Endothelial cell (in vitro differentiated cells): ENCODE results near the gene PARP1. TPM values are rescaled to one million over a fixed set of nuclear protein-coding genes. Genes with fewer than 3 reads are reported as not detected.

Source experiments
- DNase-seq: peaks from one replicate; pipeline ENCODE4 v3.0.0; 2021; ENCODE audit warnings: low spot score
- H3K27ac Mint-ChIP-seq: one replicate; pipeline ENCODE4 v1.8.0; 2021; ENCODE audit warnings: mixed read lengths, inconsistent platforms; ENCODE audit not compliant: unreplicated experiment
- H3K27me3 Mint-ChIP-seq: one replicate; pipeline ENCODE4 v1.8.0; 2021; ENCODE audit warnings: mild to moderate bottlenecking, moderate library complexity, mixed read lengths, inconsistent platforms; ENCODE audit not compliant: unreplicated experiment
- H3K36me3 Mint-ChIP-seq: one replicate; pipeline ENCODE4 v1.8.0; 2021; ENCODE audit warnings: mild to moderate bottlenecking, low read depth, mixed read lengths, inconsistent platforms; ENCODE audit not compliant: unreplicated experiment
- H3K4me1 Mint-ChIP-seq: one replicate; pipeline ENCODE4 v1.8.0; 2021; ENCODE audit warnings: mild to moderate bottlenecking, mixed read lengths, inconsistent platforms; ENCODE audit not compliant: unreplicated experiment
- H3K4me3 Mint-ChIP-seq: one replicate; pipeline ENCODE4 v1.8.0; 2021; ENCODE audit warnings: mild to moderate bottlenecking, mixed read lengths, inconsistent platforms; ENCODE audit not compliant: unreplicated experiment
- H3K9me3 Mint-ChIP-seq: one replicate; pipeline ENCODE4 v1.8.0; 2021; ENCODE audit warnings: mixed read lengths, inconsistent platforms; ENCODE audit not compliant: unreplicated experiment
- total RNA-seq: library from RNA; stranded (reverse); fragmentation: NEBNext Ultra II Directional; extraction: Animal tissue kit (Norgen Biotek cat#: 25700); gene quantifications from one replicate; pipeline ENCODE4 v1.2.1, GENCODE V29; 2021; ENCODE audit not compliant: unreplicated experiment
- TF ChIP-seq, protein P1 (sequence below): fragments of 200-600 bp; sonication (generic); IDR thresholded peaks from one replicate; pipeline ENCODE4 v1.5.0; 2021; ENCODE audit warnings: antibody characterized with exemption; ENCODE audit not compliant: unreplicated experiment

PARP1 gene
- total RNA-seq, 1 donor from 2014 or later: 131 TPM

DNA sequence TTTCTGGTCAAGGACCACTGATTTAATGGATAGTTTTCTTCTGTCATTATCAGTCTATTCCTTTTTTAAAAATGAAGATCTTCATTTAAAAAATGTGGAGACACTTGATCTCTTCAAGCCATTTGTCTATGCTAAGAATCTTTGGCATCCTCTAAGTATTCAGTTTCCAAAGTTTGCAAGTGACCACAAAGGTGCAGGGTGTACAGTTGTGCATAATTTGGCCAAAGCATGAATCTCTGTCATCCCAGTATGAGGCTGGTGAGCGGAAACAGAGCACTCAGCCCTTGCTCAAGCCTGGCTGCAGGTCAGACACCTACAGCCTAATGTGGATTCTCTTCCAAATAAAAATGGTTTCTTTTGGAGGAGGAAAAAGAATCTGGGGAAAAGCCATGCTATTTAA is 19.8 kb downstream of the PARP1 start:
- TF ChIP-seq, protein P1, sequence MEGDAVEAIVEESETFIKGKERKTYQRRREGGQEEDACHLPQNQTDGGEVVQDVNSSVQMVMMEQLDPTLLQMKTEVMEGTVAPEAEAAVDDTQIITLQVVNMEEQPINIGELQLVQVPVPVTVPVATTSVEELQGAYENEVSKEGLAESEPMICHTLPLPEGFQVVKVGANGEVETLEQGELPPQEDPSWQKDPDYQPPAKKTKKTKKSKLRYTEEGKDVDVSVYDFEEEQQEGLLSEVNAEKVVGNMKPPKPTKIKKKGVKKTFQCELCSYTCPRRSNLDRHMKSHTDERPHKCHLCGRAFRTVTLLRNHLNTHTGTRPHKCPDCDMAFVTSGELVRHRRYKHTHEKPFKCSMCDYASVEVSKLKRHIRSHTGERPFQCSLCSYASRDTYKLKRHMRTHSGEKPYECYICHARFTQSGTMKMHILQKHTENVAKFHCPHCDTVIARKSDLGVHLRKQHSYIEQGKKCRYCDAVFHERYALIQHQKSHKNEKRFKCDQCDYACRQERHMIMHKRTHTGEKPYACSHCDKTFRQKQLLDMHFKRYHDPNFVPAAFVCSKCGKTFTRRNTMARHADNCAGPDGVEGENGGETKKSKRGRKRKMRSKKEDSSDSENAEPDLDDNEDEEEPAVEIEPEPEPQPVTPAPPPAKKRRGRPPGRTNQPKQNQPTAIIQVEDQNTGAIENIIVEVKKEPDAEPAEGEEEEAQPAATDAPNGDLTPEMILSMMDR: no peak
- peaks cover 5% of the 10 kb centered on the region for H3K27me3 Mint-ChIP-seq
- H3K36me3 Mint-ChIP-seq: peaks cover 51% of the 10 kb centered on the region
- no peak overlapping the region for H3K4me3 Mint-ChIP-seq
- H3K27ac Mint-ChIP-seq: no peak overlapping the region
- H3K4me1 Mint-ChIP-seq: no peaks in the 10 kb centered on the region
- H3K9me3 Mint-ChIP-seq: no peaks in the 10 kb centered on the region
- DNase-seq: no peak

DNA sequence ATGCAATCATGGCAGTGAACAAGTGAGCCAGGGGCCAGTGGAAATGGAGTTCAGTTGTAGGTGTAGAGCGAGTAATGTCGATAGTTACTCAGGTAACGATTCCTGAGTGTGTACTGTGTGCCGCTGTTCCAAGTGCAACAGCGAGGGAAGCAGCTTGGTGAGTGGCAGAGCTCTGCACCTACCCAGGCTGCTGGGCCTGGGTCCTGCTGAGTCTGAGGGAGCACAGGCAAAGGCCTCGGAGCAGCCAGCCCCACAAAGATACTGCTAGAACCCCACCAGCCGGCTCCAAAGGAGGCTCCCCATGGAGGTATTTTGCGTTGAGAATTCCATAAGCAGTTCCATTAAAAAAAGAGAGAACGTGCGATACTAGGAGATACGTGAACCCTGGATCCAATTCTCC is 23.2 kb downstream of the PARP1 start:
- Mint-ChIP-seq H3K4me3 (no peak overlapping the region), H3K36me3 (peaks cover 54% of the 10 kb centered on the region), H3K27ac (no peak overlapping the region), H3K4me1 (peaks cover 6% of the 10 kb centered on the region), H3K9me3 (no peaks in the 10 kb centered on the region), H3K27me3 (peaks cover 2% of the 10 kb centered on the region)
- DNase-seq: no peak
- TF ChIP-seq, protein P1: no peak

DNA sequence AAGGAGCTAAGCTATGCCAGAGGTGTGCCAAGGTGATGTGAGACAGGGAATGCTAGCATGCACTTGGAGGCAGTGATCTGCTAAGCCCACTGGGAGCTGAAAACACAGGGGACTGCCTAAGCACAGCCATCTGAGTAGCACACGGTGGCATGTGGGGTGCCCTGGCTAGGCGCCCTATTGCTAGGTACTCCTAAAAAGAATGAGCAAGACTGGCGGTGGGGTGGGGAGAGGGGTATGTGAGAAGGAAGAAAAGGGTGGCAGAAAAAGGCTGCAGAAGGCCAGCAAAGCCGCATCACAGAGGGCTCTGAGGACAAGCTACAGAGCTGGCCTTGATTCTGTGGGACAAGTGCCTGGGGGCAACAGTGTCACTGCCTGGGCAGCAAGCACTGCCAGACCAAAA is 23.9 kb downstream of the PARP1 start:
- DNase-seq: no peak
- TF ChIP-seq, protein P1: no peak
- Mint-ChIP-seq H3K27me3 (peaks cover 2% of the 10 kb centered on the region), H3K36me3 (peaks cover 56% of the 10 kb centered on the region), H3K4me3 (no peak overlapping the region), H3K27ac (no peak overlapping the region), H3K4me1 (peaks cover 6% of the 10 kb centered on the region), H3K9me3 (no peaks in the 10 kb centered on the region)

DNA sequence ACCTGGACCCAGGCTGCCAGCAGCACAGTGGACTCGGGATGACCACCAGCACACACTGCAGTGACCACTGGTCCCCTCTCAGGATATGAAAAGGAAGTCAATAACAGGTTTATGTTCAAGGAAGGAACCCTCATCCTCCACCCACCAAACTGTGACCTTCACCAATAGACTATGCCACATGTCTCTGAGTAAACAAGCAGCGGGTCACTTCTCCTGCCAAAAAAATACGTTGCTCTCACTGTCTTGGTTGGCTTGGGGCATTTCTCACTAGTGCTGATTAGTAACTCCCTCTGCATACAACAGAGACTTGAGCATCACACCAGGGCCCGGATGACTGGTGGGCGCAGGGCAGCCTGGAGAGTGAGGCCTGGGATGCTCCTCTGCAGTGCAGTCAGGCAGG is 25.9 kb downstream of the PARP1 start:
- no peak for DNase-seq
- Mint-ChIP-seq H3K4me3 (no peak overlapping the region), H3K9me3 (no peaks in the 10 kb centered on the region), H3K4me1 (peaks cover 6% of the 10 kb centered on the region), H3K27ac (no peak overlapping the region), H3K27me3 (peaks cover 3% of the 10 kb centered on the region), H3K36me3 (peaks cover 47% of the 10 kb centered on the region)
- TF ChIP-seq, protein P1: no peak

DNA sequence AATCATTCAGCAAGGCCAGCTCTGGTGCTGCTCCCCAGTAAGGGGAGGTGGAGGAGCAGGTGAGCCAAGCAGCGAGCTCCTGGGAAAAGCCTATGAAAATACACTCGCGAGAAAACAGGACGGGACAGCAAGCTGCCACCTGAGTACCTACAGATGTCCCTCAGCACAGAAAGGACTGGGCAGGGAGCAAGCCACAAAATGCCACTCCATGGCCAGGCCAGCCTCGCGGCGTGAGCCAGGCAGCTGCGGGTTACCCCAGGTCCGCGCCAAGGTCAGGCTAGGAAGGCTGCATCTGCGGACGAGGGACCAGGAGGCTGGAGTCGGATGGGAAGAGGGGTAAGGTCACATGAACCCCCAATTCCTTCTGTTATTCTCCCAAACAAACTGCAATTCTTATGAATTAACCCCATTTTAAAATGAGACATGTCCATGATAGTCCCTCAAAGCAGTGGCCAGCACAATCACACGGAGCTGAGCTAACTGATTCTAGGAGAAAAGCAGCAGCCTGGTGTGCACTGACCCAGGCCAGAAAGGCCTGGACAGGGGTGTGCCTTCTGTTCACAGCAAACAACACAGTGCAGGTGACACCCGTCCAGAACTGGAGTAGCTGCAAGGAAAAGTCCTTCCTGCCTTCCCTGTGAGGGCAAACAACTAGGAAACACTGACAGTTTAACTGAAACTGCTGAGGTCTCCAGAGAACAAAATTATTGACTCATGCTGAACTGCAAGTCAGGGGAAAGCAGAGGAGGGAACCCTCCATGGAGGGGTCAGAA is 26.5 kb downstream of the PARP1 start:
- Mint-ChIP-seq H3K36me3 (peaks cover 40% of the 10 kb centered on the region), H3K27ac (no peak overlapping the region)

More for the DNA sequence above, 26.5 kb downstream of the PARP1 start:
- TF ChIP-seq, protein P1: no peak
- DNase-seq: no peak
- Mint-ChIP-seq H3K4me3 (peak overlapping the region; percentile 22), H3K27me3 (peaks cover 1% of the 10 kb centered on the region), H3K4me1 (peaks cover 6% of the 10 kb centered on the region), H3K9me3 (no peaks in the 10 kb centered on the region)
